ENCODE data around the gene ATF6. TPM values are rescaled to one million over a fixed set of nuclear protein-coding genes. Genes with fewer than 3 reads are reported as not detected.

Gene ATF6
- total and polyA plus RNA-seq, 2 donors (not counting 3 experiments of a cell fraction or from before 2014, with no cell fraction given), result 24.9 to 40.3 TPM

DNA sequence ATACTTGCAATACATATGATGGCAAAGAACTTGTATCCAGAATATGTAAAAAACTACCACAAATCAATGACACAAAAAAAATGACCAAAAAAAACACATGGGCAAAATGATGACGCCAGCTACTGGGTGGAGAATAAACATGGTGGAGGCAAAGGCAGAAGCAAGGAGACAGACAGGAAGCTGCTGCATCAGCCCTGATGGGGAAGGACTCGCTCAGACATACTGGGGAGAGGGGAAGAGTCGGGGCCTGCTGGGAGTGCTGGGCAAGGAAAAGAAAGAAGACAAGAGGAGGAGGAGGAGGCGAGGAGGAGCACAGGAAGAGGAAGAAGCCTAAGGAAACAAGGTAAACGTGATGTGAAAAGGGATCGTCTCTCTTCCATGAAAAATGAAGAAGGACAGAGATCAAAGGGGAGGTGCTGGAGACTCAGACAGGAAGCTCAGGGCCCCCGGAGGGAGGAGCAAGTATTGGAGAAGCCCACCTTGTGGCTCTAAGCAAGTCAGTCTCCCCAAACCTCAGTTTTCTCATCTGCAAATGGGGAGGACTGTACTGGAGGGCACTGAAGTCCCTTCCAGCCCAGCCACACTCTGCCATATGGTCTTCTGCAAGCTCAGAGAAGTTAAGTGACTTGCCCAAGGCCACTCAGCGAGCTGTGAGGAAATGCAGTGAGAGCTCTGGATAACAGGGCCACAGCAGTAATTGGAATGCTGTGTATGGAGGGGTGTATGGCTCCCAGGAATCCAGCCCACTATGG, 233.4 kb downstream of the ATF6 start:
- no peaks in the 10 kb centered on the region for H3K9me3 ChIP-seq (replicated peaks; ENCODE audit: control insufficient read depth, insufficient read depth, low read length)
- DNase-seq (ENCODE audit: low read depth, low spot score) (no peak), FAIRE-seq (no peak)
- no TSS peak for BruUV-seq (replicated peaks)
- intact Hi-C loops (cut with micrococcal nuclease), result no loop called here
- TF ChIP-seq, protein P1, sequence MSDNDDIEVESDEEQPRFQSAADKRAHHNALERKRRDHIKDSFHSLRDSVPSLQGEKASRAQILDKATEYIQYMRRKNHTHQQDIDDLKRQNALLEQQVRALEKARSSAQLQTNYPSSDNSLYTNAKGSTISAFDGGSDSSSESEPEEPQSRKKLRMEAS (IDR thresholded peaks at IDR 0.05; ENCODE audit: insufficient read depth, insufficient read length), result no peak
- TF ChIP-seq, protein P2, sequence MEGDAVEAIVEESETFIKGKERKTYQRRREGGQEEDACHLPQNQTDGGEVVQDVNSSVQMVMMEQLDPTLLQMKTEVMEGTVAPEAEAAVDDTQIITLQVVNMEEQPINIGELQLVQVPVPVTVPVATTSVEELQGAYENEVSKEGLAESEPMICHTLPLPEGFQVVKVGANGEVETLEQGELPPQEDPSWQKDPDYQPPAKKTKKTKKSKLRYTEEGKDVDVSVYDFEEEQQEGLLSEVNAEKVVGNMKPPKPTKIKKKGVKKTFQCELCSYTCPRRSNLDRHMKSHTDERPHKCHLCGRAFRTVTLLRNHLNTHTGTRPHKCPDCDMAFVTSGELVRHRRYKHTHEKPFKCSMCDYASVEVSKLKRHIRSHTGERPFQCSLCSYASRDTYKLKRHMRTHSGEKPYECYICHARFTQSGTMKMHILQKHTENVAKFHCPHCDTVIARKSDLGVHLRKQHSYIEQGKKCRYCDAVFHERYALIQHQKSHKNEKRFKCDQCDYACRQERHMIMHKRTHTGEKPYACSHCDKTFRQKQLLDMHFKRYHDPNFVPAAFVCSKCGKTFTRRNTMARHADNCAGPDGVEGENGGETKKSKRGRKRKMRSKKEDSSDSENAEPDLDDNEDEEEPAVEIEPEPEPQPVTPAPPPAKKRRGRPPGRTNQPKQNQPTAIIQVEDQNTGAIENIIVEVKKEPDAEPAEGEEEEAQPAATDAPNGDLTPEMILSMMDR (IDR thresholded peaks at IDR 0.05; ENCODE audit: extremely low read depth in 1 of 2, insufficient read depth in 1 of 2, low read depth in 1 of 2, low read length in 2 of 2), result no peak
- TF ChIP-seq GATA2 (IDR thresholded peaks at IDR 0.05; ENCODE audit: insufficient read depth, insufficient read length, low read depth, low read length), result no peak
- no peak for TF ChIP-seq FOS (IDR thresholded peaks at IDR 0.05; ENCODE audit: borderline replicate concordance, insufficient read depth, low read length)
- H3K79me2 ChIP-seq (ENCODE audit: control insufficient read depth, insufficient read depth, low read length), result no peaks in the 10 kb centered on the region
- H3K27me3 ChIP-seq (ENCODE audit: control insufficient read depth in 2 of 2, insufficient read depth in 2 of 2, low read length in 2 of 2), result peaks cover 0 to 9% of the 10 kb centered on the region in 2 experiments
- no peaks in the 10 kb centered on the region for H4K20me1 ChIP-seq (replicated peaks; ENCODE audit: control insufficient read depth, extremely low read depth, insufficient read depth, low read length)
- no peak overlapping the region for H3K9ac ChIP-seq (replicated peaks; ENCODE audit: extremely low read depth, insufficient read depth, low read length)
- H3K4me2 ChIP-seq (ENCODE audit: insufficient read depth, low read length), result no peak overlapping the region
- CTCF ChIA-PET, result interaction anchor here (0.9 to 1.5 kb wide), 2 partner anchors 12 to 207 kb away, joined by 3 to 5 read pairs; no protein-coding TSS in a partner anchor
- no peaks in the 10 kb centered on the region for H3K36me3 ChIP-seq (ENCODE audit: control insufficient read depth in 2 of 2, extremely low read depth in 1 of 2, insufficient read depth in 2 of 2, low read length in 2 of 2)
- no peak overlapping the region for H2AFZ ChIP-seq (ENCODE audit: low read depth, low read length)
- no peak overlapping the region for H3K4me3 ChIP-seq (replicated peaks in 1 of 3; ENCODE audit: insufficient read depth in 1 of 3, low read depth in 1 of 3, low read length in 3 of 3)
- POLR2A ChIA-PET, result no interaction called here
- H3K4me1 ChIP-seq (ENCODE audit: control insufficient read depth, extremely low read depth, insufficient read depth, low read length), result peaks cover 5% of the 10 kb centered on the region
- no peak overlapping the region for H3K27ac ChIP-seq (ENCODE audit: insufficient read depth, low read depth, low read length)
- H3K9me1 ChIP-seq (replicated peaks; ENCODE audit: control insufficient read depth, extremely low read depth, insufficient read depth, low read length), result no peaks in the 10 kb centered on the region
- dilution Hi-C loops (cut with MboI; ENCODE audit: extremely low pct_ligation_motif_present, low sequenced_read_pairs), result no loop called here

All from endothelial cell of umbilical vein (primary cell).